Activated T-helper 2 cell treated with anti-CD3 and anti-CD28 coated beads, Interferon-gamma antibody, Interleukin-2, Interleukin-4, amounts not matched to agents 10 μg/mL and 5 μg/mL and 100 μg/mL, durations not matched to agents 14 hours and 24 hours and 36 hours (primary cell): ENCODE results near the gene ATP1B1. TPM values are rescaled to one million over a fixed set of nuclear protein-coding genes. Genes with fewer than 3 reads are reported as not detected.
A peak's percentile ranks its signal among the peaks of the same experiment; 100 is the strongest.
"Not testable (repeated sequence)": the region's sequence is repeated elsewhere in the genome, so short reads cannot be mapped to it uniquely, and the experiment has no call there.

Experiments
- DNase-seq: peaks from one replicate; pipeline ENCODE4 v3.0.0; 2021; ENCODE audit warnings: low spot score
- H3K27ac Mint-ChIP-seq: one replicate; pipeline ENCODE4 v1.8.0; 2021; ENCODE audit warnings: mixed read lengths
- H3K27me3 Mint-ChIP-seq: one replicate; pipeline ENCODE4 v1.8.0; 2021; ENCODE audit warnings: low read depth, mixed read lengths
- H3K36me3 Mint-ChIP-seq: one replicate; pipeline ENCODE4 v1.8.0; 2021; ENCODE audit warnings: low read depth, mixed read lengths
- H3K4me1 Mint-ChIP-seq: one replicate; pipeline ENCODE4 v1.8.0; 2021; ENCODE audit warnings: low read depth, mixed read lengths
- H3K4me3 Mint-ChIP-seq: one replicate; pipeline ENCODE4 v1.8.0; 2021; ENCODE audit warnings: low read depth, mild to moderate bottlenecking, moderate library complexity, mixed read lengths
- H3K9me3 Mint-ChIP-seq: one replicate; pipeline ENCODE4 v1.8.0; 2021; ENCODE audit warnings: mixed read lengths
- intact Hi-C: fragments of 100-400 bp; cut with micrococcal nuclease; formaldehyde crosslinking; loops from one replicate; pipeline ENCODE4 v1.15.1; 2023
- total RNA-seq: library from RNA; stranded (reverse); gene quantifications from 2 replicates; pipeline ENCODE4 v1.2.3, GENCODE V29; 2022

Gene ATP1B1
- total RNA-seq, 1 donor from 2014 or later = 13.5 TPM

- no peaks in the 10 kb centered on the region for H3K36me3 Mint-ChIP-seq
- no peak overlapping the region for H3K27ac Mint-ChIP-seq
- H3K9me3 Mint-ChIP-seq = no peaks in the 10 kb centered on the region
- no peaks in the 10 kb centered on the region for H3K27me3 Mint-ChIP-seq
- DNase-seq = no peak
- no peak overlapping the region for H3K4me3 Mint-ChIP-seq
- intact Hi-C loops = no loop called here
- peaks cover 8% of the 10 kb centered on the region for H3K4me1 Mint-ChIP-seq
Observed at GRCh38 chr1:169160845-169161495, 54.5 kb downstream of the ATP1B1 start.

- DNase-seq = no peak
- Mint-ChIP-seq H3K27me3 (no peaks in the 10 kb centered on the region), H3K36me3 (no peaks in the 10 kb centered on the region), H3K27ac (no peak overlapping the region), H3K4me1 (peaks cover 8% of the 10 kb centered on the region), H3K9me3 (no peaks in the 10 kb centered on the region), H3K4me3 (no peak overlapping the region)
- intact Hi-C loops = loop anchor here (2.0 kb wide), 1 partner anchor 23 kb away; no protein-coding TSS in a partner anchor
Observed at GRCh38 chr1:169161496-169162194, 55.2 kb downstream of the ATP1B1 start.

GRCh38 chr1:169163059-169163458 lies 56.6 kb downstream of the ATP1B1 start:
- intact Hi-C loops = loop anchor here (2.0 kb wide), 1 partner anchor 24 kb away; no protein-coding TSS in a partner anchor
- peaks cover 8% of the 10 kb centered on the region for H3K4me1 Mint-ChIP-seq
- H3K9me3 Mint-ChIP-seq = no peaks in the 10 kb centered on the region
- DNase-seq = no peak
- H3K36me3 Mint-ChIP-seq = no peaks in the 10 kb centered on the region
- no peaks in the 10 kb centered on the region for H3K27me3 Mint-ChIP-seq
- H3K4me3 Mint-ChIP-seq = no peak overlapping the region
- H3K27ac Mint-ChIP-seq = peak overlapping the region; percentile 0

- Mint-ChIP-seq H3K9me3 (no peaks in the 10 kb centered on the region), H3K4me3 (no peak overlapping the region), H3K36me3 (no peaks in the 10 kb centered on the region), H3K4me1 (no peaks in the 10 kb centered on the region), H3K27ac (no peak overlapping the region), H3K27me3 (peaks cover 3% of the 10 kb centered on the region)
- intact Hi-C loops = no loop called here
- DNase-seq = no peak
Observed at GRCh38 chr1:169175461-169175860, 69.0 kb downstream of the ATP1B1 start.

- intact Hi-C loops, H3K9me3 Mint-ChIP-seq, DNase-seq, H3K36me3 Mint-ChIP-seq, H3K4me3 Mint-ChIP-seq, H3K4me1 Mint-ChIP-seq, H3K27ac Mint-ChIP-seq, H3K27me3 Mint-ChIP-seq: not testable (repeated sequence)
Observed at GRCh38 chr1:169179431-169179830, 72.9 kb downstream of the ATP1B1 start.

- Mint-ChIP-seq H3K27ac (no peak overlapping the region), H3K27me3 (peaks cover 3% of the 10 kb centered on the region), H3K4me3 (no peak overlapping the region), H3K36me3 (no peaks in the 10 kb centered on the region), H3K9me3 (no peaks in the 10 kb centered on the region), H3K4me1 (no peaks in the 10 kb centered on the region)
- intact Hi-C loops = no loop called here
- DNase-seq = no peak
Observed at GRCh38 chr1:169180174-169180573, 73.7 kb downstream of the ATP1B1 start.
